HFF-Myc (cell line): Measurements from ENCODE around the gene SERPINB1.
A peak's percentile ranks its signal among the peaks of the same experiment; 100 is the strongest.

Source experiments
- DNase-seq: peaks from one replicate; pipeline ENCODE4 v3.0.0-alpha.2; 2011; ENCODE audit warnings: low read depth; ENCODE audit errors: extremely low read depth
- H3K4me3 ChIP-seq: replicated peaks from 2 replicates; pipeline ENCODE4 v1.5.1; 2011; ENCODE audit warnings: low read depth, mild to moderate bottlenecking, control low read depth, low read length
- CTCF ChIP-seq: IDR thresholded peaks from 2 replicates; pipeline ENCODE4 v1.5.1; 2012; ENCODE audit warnings: mild to moderate bottlenecking, low read depth, low read length, control low read depth; ENCODE audit errors: missing control alignments

The SERPINB1 gene

DNA sequence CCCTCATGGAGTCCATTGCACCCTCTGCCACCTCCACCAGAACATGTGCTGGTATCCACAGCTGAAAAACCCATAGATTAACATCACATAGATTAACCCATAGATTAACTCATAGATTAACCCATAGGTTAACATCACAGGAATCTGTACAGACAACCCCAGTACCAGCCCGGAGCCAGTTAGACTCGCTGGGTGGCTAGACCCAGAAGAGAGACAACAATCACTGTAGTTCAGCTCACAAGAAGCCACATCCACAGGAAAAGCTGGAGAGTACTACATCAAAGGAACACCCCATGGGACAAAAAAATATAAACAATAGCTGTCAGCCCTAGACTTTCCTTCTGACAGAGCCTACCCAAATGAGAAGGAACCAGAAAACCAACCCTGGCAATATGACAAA is 36.3 kb upstream of the SERPINB1 start:
- no peak overlapping the region for H3K4me3 ChIP-seq
- no peak for DNase-seq
- no peak for TF ChIP-seq CTCF

DNA sequence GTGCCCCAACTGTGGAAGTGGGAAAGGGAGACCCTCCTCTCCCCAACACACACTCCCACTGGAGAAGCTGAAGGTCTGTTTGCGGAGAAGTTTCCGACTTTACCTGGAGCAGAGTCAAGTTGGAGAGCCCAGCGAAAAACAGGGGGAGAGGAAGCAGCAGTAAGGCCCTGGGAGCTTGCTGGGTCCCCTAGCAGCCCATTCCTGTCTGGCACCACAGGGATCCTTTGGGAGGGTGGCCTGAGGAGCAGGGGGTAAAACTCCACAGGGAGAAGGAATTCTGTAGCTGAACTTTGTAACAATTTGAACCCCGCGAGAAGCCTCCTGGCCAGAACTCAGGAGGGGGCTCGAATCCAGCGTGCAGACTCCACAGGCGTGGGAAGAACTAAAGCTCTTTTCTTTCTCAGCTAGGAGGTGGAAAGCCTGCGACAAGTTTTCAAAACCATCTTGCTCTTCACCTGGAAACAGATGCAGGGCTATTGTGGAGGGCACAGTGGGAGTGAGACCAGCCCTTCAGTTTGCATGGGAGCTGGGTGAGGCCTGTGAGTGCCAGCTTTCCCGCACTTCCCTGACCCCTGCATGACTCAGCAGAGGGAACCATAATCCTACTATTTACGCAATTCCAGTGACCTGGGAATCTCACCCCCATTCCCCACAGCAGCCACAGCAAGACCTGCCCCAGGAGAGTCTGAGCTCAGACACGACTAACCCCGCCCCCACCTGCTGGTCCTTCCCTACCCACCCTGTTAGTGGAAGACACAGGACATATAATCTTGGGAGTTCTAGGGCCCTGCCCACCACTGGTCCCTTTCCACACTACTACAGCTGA is 35.6 kb upstream of the SERPINB1 start:
- no peak overlapping the region for H3K4me3 ChIP-seq
- no peak for TF ChIP-seq CTCF
- DNase-seq, result no peak

DNA sequence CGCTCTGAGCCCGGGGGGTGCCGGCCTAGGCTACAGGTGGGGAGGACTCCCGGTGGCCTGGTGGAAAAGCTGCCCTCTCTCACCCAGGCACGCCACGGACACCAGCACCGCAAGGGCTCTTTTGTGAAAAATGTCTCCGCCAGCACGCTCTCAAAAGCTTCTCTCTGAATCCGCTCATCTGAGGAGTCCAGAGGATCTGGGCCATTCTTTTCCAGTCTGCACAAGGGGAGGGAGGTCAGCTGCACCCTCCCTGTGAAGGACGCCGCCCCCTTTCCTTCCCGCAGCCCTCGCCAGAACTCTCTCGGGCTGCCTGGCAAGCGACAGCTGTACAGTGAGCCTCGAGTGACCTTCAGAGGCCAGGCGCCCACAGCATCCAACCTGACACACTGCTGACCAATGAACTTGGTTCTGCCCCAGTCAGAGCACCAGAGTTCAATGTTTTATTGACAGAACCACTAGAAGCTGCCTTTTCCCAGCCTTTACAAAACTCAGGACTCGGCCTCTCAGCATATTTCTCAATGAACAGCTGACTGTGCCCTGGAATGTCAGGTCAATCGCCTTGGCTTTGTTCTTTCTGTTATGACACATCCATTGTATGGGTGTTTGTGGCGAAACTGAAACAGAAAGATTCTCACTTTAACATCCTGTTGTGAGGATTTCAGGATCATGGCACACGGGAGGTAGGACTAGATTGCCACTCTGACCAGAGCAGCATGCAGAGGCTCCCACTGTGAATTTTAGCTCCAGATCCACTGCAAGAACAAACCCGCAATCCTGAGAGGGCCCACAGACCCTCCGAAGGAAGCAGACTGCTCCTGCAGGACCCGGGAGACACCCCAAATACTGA is 34.8 kb upstream of the SERPINB1 start:
- no peak for TF ChIP-seq CTCF
- H3K4me3 ChIP-seq, result no peak overlapping the region; the same call in 1 of the 2 replicates
- peak; percentile 38 for DNase-seq

DNA sequence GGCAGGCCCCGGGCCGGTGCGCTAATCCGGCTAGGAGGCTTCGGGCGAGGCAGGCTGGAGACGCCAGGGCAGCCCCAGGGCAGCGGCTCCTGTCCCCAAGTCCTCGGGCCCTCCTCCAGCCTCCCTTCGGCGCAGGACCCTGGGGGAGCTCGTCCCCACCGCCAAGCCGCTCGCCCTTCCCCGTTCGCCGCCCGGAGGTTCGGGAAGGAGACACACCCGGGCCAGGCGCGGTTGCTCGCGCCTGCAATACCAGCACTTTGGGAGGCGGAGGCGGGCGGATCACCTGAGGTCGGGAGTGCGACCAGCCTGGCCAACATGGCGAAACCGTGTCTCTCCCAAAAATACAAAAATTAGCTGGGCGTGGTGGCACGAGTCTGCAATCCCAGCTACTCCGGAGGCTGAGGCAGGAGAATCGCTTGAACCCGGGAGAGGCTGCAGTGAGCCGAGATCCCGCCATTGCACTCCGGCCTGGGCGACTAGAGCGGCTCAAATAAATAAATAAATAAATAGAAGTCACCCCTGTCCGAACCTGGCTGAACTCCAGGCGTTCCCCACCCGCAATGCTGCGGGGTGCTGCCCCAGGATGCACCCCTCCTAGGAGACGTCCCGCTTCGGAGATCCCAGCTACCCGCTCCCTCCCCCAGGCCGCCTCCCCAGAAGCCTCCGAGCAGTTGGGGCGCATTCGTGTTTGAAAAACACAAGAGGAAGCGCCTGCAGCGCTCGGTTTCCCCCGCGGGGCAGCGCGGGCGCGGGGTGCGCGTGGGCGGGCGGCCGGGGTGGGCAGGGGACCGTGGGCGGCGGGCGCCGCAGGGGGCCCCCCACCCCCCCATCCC is 33.9 kb upstream of the SERPINB1 start:
- peak overlapping the region; percentile 33 for H3K4me3 ChIP-seq
- no peak for TF ChIP-seq CTCF
- no peak for DNase-seq

DNA sequence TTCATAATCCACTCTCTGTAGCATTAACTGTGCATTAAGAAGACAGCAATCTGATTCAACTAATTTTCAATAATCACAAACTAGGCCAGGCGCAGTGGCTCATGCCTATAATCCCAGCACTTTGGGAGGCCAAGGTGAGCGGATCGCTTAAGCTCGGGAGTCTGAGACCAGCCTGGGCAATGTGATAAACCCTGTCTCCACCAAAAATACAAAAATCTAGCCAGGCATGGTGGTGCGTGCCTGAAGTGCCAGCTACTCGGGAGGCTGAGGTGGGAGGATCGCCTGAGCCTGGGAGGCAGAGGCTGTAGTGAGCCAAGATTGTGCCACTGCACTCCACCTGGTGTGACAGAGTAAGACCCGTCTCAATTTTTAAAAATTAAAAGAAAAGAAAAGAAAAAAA is 32.0 kb upstream of the SERPINB1 start:
- DNase-seq, result no peak
- TF ChIP-seq CTCF, result no peak
- H3K4me3 ChIP-seq, result no peak overlapping the region
